Fibroblast of lung (primary cell): ENCODE results near the gene IFIT1.

ENCODE experiments used
- CTCF ChIP-seq, 2 donors: IDR thresholded peaks in 1 of 2; conservative IDR thresholded peaks in 1 of 2; 1 replicate in 1 of 2; 2 replicates in 1 of 2; pipeline ENCODE4 v1.5.1; 2011 to 2012; ENCODE audit warnings: low read length in 2 of 2, control low read depth in 1 of 2, inconsistent platforms in 1 of 2, low read depth in 1 of 2, mild to moderate bottlenecking in 1 of 2
- EZH2 ChIP-seq: IDR thresholded peaks from 2 replicates; pipeline ENCODE4 v1.5.1; 2012; ENCODE audit warnings: low read length, control low read depth, mild to moderate bottlenecking; ENCODE audit errors: missing control alignments

- TF ChIP-seq CTCF (conservative IDR thresholded peaks at IDR 0.05 in 1 of 2, IDR thresholded peaks at IDR 0.05 in 1 of 2; ENCODE audit: low read depth in 1 of 2, low read length in 2 of 2) (no peak), EZH2 (no peak)
Measured at GRCh38 chr10:89348481-89348880, 43.9 kb upstream of the IFIT1 start.
